GM12865 (cell line): Measurements from ENCODE around the gene KLHDC8A.

ENCODE experiments used
- DNase-seq: peaks from one replicate; pipeline ENCODE4 v3.0.0; 2010; ENCODE audit warnings: low read depth
- H3K4me3 ChIP-seq: 2 replicates; pipeline ENCODE4 v1.5.1; 2011; ENCODE audit warnings: mild to moderate bottlenecking, low read depth, low read length, control low read depth
- TF ChIP-seq, protein P1 (sequence below): IDR thresholded peaks from 2 replicates; pipeline ENCODE4 v1.5.1; 2011; ENCODE audit warnings: low read length, control low read depth, low read depth, inconsistent platforms; ENCODE audit not compliant: insufficient read depth; ENCODE audit errors: missing control alignments

Gene KLHDC8A

DNA sequence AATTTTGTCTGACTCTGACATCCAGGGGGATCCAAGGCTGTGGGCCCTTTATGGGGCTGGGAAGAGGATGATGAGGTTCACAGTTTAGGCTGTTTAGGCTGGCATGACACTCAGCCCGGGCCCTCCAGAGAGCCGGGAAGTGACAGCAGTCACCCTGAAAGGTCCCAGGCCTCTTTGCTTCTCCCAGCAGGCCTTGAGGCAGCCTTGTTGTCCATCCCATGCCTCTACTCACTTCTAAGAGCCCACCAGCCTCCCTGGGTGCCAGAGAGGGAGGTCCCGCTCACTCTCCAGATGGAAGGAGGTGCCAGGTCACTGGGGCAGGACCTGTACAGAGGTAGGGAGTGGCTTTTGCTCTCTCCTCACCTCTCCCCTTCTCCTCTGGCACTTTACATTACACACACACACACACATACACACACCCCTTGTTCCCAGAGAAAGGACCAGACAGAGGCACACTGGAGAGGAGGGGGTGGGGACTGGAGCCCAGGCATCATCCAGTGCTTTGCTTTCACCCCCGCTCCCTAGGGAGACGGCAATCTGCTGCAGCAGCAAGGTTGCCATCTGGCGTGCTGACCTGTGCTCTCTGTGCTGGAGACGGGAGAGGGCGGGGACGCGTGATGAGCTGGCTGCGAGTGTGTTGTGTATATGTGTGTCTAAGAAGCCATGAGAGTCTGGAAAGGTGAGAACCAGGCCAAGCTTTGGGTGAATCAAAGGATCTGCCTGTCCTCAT, 4.6 kb downstream of the KLHDC8A start:
- TF ChIP-seq, protein P1, sequence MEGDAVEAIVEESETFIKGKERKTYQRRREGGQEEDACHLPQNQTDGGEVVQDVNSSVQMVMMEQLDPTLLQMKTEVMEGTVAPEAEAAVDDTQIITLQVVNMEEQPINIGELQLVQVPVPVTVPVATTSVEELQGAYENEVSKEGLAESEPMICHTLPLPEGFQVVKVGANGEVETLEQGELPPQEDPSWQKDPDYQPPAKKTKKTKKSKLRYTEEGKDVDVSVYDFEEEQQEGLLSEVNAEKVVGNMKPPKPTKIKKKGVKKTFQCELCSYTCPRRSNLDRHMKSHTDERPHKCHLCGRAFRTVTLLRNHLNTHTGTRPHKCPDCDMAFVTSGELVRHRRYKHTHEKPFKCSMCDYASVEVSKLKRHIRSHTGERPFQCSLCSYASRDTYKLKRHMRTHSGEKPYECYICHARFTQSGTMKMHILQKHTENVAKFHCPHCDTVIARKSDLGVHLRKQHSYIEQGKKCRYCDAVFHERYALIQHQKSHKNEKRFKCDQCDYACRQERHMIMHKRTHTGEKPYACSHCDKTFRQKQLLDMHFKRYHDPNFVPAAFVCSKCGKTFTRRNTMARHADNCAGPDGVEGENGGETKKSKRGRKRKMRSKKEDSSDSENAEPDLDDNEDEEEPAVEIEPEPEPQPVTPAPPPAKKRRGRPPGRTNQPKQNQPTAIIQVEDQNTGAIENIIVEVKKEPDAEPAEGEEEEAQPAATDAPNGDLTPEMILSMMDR = no peak
- no peak for DNase-seq
- no peak overlapping the region for H3K4me3 ChIP-seq

DNA sequence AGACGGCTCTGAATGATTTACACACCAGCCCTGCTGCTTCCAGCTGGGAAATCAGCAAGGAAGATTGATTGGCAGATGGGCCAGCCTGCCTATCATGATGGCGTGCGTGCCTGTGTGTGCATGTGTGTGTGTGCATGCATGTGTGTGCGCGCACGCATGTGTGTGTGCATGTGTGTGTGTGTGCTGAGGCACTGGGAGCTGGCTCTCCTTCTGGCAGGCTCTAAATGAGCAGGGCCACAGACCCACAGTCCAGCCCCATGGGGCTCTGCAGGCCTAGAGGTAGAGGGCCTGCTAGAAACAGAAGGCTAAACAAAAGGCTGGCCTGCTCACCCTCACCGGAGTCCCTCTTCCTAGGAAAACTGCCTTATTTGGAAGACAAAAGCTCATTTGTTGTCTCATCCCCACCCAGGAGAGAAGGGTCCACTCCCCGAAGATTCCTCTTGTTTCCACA, 6.0 kb downstream of the KLHDC8A start:
- TF ChIP-seq, protein P1 = no peak
- H3K4me3 ChIP-seq = no peak overlapping the region
- no peak for DNase-seq

DNA sequence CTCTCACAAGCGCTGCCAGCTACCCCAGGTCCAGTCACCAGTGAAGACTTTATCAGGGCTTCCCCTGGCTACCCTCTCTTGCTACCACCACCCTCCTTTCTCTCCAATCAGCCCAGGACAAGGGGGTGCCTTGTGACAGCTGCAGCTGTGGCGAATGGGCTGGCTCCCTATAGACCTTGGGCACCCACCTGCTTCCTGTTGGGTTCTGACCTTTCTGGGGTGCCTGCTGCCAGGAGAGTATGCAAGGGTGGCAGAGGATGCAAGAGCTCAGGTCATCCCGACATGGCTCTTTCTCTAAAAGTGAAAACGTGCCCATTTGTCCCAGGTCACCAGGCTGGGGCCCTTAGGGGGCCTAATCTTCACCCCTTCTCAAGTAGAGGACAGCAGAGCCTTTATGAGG, 6.6 kb downstream of the KLHDC8A start:
- TF ChIP-seq, protein P1 = no peak
- no peak overlapping the region for H3K4me3 ChIP-seq
- no peak for DNase-seq

DNA sequence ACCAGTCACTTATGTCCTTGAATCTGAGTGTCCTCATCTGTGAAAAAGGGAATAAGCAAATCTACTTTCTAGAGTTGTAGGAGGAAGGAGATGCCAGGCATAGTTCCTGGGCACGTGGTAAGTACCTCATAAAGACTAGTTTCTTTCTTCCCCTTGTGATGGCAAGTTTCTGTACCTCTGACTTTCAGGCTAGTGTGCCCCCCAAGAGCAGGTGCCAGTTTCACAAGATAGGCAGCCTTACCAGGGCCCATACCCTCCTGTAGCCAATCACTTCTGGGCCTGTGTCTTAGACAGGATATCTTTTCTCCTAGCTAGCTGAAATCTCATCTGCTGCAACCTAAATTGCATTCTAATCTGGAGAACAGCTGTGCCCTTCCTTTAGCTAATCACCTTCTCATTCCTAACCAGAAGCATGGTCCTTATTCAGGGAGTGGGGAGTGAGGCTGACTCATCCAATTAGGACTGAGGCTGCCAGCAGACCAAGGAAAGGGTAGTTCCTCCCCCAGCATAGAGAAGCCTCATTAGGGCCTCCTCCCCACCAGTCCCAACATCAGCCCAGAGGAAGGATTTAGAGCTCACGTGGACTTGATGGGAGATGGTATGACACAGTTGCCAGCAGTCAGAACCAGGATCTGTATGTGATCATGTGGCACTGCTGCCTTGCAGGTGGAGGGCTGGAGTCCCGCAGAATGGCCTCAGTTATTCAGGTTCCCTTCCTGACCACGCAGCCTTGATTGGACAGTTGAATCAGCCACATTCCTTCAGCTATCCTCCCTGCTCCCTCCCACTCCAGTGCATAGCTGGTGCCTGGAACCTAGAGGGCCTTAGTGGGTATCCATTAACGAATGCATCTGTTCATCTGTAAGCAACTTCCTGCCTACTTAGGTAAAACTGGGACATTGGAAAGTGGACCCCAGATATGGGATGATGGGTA, 7.9 kb downstream of the KLHDC8A start:
- DNase-seq = no peak
- TF ChIP-seq, protein P1 = no peak
- no peak overlapping the region for H3K4me3 ChIP-seq

DNA sequence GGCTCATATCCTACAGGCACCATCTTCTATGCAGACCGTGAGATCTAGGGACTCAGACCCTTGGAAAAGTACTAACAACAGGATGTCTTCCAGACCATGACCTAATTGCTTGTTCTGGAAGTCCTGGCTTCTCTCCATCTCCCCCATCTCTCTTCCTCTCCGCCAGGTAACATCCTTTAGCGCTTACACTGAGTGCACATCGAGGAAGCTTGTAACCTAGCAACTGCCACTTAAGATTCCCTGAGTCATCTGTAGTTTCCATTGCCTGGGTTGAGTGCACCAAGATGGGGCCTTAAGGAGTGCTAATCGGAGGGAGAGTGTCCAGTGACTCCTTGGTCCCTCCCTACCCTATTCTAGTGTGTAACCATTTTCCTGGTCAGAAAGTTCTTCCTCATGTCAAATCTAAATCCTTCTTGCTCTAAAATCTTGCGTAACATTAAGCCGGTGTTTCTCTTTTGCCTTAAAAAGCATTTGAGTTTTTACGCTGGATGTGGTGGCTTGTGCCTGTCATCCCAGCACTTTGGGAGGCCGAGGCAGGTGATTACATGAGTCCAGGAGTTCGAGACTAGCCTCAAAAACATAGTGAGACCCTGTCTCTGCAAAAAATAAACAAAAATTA, 9.7 kb downstream of the KLHDC8A start:
- TF ChIP-seq, protein P1 = no peak
- DNase-seq = no peak

DNA sequence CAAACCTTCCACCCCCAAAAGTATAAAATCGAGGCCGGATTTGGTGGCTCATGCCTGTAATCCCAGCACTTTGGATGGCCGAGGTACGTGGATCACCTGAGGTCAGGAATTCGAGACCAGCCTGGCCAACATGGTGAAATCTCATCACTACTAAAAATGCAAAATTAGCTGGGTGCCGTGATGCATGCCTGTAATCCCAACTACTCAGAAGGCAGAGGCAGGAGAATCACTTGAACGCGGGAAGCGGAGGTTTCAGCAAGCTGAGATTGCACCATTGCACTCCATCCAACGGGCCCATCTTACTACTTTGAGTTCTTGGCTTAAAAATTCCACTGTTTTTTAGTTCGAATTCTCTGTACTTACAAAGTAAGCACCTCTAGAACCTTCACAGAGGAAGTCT, 11.0 kb downstream of the KLHDC8A start:
- DNase-seq = no peak
- TF ChIP-seq, protein P1 = no peak
- H3K4me3 ChIP-seq = no peak overlapping the region

More for the DNA sequence above, 9.7 kb downstream of the KLHDC8A start:
- no peak overlapping the region for H3K4me3 ChIP-seq
